Hematopoietic multipotent progenitor cell treated with erythropoietin and hydrocortisone succinate and interleukin-3 and kit ligand, for 8 days (in vitro differentiated cells): ENCODE data around the gene MORN5.

Source experiments
- DNase-seq: peaks from one replicate; pipeline ENCODE4 v3.0.0-alpha.2; 2015

The MORN5 gene

GRCh38 chr9:122125509-122126330 lies 34.0 kb upstream of the MORN5 start:
- DNase-seq, result no peak

GRCh38 chr9:122126331-122127261 lies 33.1 kb upstream of the MORN5 start:
- no peak for DNase-seq

- DNase-seq, result peak; percentile 35
Observed at GRCh38 chr9:122127396-122127798, 32.3 kb upstream of the MORN5 start.

GRCh38 chr9:122128007-122128968 lies 31.4 kb upstream of the MORN5 start:
- no peak for DNase-seq

GRCh38 chr9:122128969-122129343 lies 30.8 kb upstream of the MORN5 start:
- no peak for DNase-seq

- DNase-seq, result no peak
Observed at GRCh38 chr9:122129969-122130368, 29.7 kb upstream of the MORN5 start.

GRCh38 chr9:122130837-122131236 lies 28.9 kb upstream of the MORN5 start:
- DNase-seq, result no peak

- no peak for DNase-seq
Observed at GRCh38 chr9:122131401-122132001, 28.2 kb upstream of the MORN5 start.

GRCh38 chr9:122132539-122132938 lies 27.2 kb upstream of the MORN5 start:
- DNase-seq, result no peak

GRCh38 chr9:122133263-122133983 lies 26.3 kb upstream of the MORN5 start:
- no peak for DNase-seq

GRCh38 chr9:122133984-122134535 lies 25.6 kb upstream of the MORN5 start:
- DNase-seq, result no peak

GRCh38 chr9:122134822-122135528 lies 24.7 kb upstream of the MORN5 start:
- no peak for DNase-seq

GRCh38 chr9:122135529-122135859 lies 24.2 kb upstream of the MORN5 start:
- no peak for DNase-seq

GRCh38 chr9:122138560-122139268 lies 21.0 kb upstream of the MORN5 start:
- DNase-seq, result no peak

GRCh38 chr9:122140368-122141193 lies 19.1 kb upstream of the MORN5 start:
- no peak for DNase-seq

- no peak for DNase-seq
Observed at GRCh38 chr9:122141671-122142070, 18.0 kb upstream of the MORN5 start.

GRCh38 chr9:122143296-122143695 lies 16.4 kb upstream of the MORN5 start:
- DNase-seq, result no peak

GRCh38 chr9:122143876-122144405 lies 15.8 kb upstream of the MORN5 start:
- DNase-seq, result peak; percentile 85
